DMS53 treated with DMSO at 0.1 percent for 48 hours (cell line): ENCODE data around the gene EFCAB6.
A peak's percentile ranks its signal among the peaks of the same experiment; 100 is the strongest.

ENCODE experiments used
- DNase-seq: peaks from one replicate; lab custom pipeline; 2025; ENCODE audit not compliant: unreplicated experiment; lab: John Stamatoyannopoulos, UW

EFCAB6 gene

GRCh38 chr22:43750751-43751150 is 61.4 kb downstream of the EFCAB6 start:
- DNase-seq, result peak; percentile 2

DNA sequence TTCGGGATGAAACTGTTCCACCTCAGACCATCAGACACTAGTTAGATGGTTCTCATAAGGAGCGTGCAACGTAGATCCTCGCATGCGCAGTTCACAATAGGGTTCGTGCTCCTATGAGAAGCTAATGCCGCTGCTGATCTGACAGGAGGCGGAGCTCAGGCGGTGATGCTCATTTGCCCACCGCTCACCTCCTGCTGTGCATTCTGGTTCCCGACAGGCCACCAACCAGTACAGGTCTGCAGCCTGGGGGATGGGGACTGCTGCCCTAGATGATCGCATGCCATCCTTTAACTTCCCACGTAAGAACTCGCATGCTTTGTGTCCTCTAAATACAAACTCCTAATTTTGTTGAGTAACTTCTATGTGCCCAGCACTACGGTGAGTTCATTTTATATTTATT is 62.6 kb downstream of the EFCAB6 start:
- DNase-seq, result no peak

- no peak for DNase-seq
These were observed 64.2 kb downstream of the EFCAB6 start for GRCh38 chr22:43747877-43748276.

DNA sequence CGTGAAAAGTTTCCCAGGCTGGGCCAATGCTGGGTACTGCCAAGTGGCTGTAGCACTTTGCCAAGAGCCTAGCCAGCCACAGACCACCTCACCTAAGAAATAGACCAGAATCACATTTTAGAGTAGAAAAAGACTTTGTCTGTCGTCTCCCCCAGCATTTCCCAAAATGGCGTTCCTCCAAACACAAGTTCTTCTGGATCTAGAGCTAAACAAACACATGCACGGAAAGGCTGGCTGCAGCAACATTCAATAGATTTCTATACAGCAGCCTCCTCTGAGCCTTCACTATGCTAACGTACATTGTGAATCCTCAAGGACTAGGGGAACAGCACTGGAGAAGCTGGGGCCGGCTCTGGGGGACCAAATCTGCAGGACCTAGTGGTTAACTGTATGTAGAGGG is 65.0 kb downstream of the EFCAB6 start:
- DNase-seq, result no peak

- peak; percentile 55 for DNase-seq
These were observed 66.2 kb downstream of the EFCAB6 start for GRCh38 chr22:43745783-43746356.

DNA sequence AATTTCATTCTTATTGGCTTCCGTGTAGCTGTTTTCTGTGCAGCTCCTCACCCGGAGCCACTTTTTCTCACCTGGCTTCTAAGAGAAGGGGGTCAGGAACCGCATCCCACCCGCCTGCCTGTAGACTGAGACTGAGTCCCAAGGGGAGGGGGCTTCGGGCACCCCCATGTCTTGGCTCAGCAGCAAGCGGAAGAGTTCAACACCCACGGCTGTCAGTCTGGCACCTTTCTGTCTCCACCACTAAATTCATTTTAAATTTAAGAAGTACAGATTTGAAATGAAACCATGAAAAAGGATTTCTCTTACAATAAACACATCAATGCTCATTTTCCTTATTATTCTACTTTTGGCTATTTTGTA is 66.7 kb downstream of the EFCAB6 start:
- DNase-seq, result peak; percentile 34

GRCh38 chr22:43744700-43745410 is 67.2 kb downstream of the EFCAB6 start:
- DNase-seq, result peak; percentile 4

GRCh38 chr22:43743929-43744643 is 68.0 kb downstream of the EFCAB6 start:
- DNase-seq, result no peak

- DNase-seq, result peak; percentile 1
These were observed 69.0 kb downstream of the EFCAB6 start for GRCh38 chr22:43743131-43743530.

GRCh38 chr22:43742154-43742950 is 69.8 kb downstream of the EFCAB6 start:
- DNase-seq, result no peak

- no peak for DNase-seq
These were observed 71.4 kb downstream of the EFCAB6 start for GRCh38 chr22:43740587-43741270.

- no peak for DNase-seq
These were observed 72.2 kb downstream of the EFCAB6 start for GRCh38 chr22:43739851-43740379.

GRCh38 chr22:43737150-43737828 is 74.8 kb downstream of the EFCAB6 start:
- DNase-seq, result no peak

DNA sequence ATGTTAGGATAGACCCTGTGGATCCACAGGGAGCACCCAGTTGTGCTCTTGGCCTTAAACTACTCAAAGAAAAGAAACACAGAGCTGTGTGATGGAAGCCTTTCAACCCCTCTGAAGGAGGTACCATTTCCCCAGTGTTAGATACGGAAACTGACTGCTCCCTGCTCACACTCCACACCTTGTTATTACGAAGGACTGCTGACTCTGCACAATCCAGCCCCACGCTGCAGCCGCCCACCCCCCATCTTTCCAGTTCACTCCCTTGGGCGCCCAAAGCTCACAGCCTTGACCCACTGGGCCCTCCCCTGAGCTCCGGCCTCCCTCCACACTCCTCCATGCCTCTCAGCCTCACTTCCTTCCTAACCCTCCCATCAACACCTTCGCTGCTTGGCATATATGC is 75.5 kb downstream of the EFCAB6 start:
- DNase-seq, result no peak

- DNase-seq, result no peak
These were observed 77.5 kb downstream of the EFCAB6 start for GRCh38 chr22:43734370-43735150.

- DNase-seq, result no peak
These were observed 79.0 kb downstream of the EFCAB6 start for GRCh38 chr22:43733138-43733537.

- no peak for DNase-seq
These were observed 80.1 kb downstream of the EFCAB6 start for GRCh38 chr22:43731988-43732387.

GRCh38 chr22:43726964-43727543 is 85.1 kb downstream of the EFCAB6 start:
- no peak for DNase-seq

GRCh38 chr22:43726322-43726721 is 85.8 kb downstream of the EFCAB6 start:
- no peak for DNase-seq
